Fibroblast of lung (primary cell): Measurements from ENCODE around the gene RETSAT. TPM values are rescaled to one million over a fixed set of nuclear protein-coding genes. Genes with fewer than 3 reads are reported as not detected.

Experiments used
- DNase-seq, 2 donors: peaks; one replicate each; pipeline versions ENCODE4 v3.0.0 to v3.0.0-alpha.2; 2010; ENCODE audit warnings: low read depth in 2 of 2
- H2AFZ ChIP-seq: 2 replicates; pipeline ENCODE4 v1.5.1; 2012; ENCODE audit warnings: low read length, control low read depth, inconsistent platforms
- H3K27ac ChIP-seq: 2 replicates; pipeline ENCODE4 v1.5.1; 2011; ENCODE audit warnings: low read length, control low read depth; ENCODE audit not compliant: insufficient read depth
- H3K27me3 ChIP-seq: 2 replicates; pipeline ENCODE4 v1.5.1; 2011; ENCODE audit warnings: mild to moderate bottlenecking, low read length; ENCODE audit not compliant: control insufficient read depth, insufficient read depth
- H3K36me3 ChIP-seq: 2 replicates; pipeline ENCODE4 v1.5.1; 2011; ENCODE audit warnings: low read length; ENCODE audit not compliant: control insufficient read depth, insufficient read depth
- H3K4me1 ChIP-seq: 2 replicates; pipeline ENCODE4 v1.5.1; 2011; ENCODE audit warnings: low read length; ENCODE audit not compliant: control insufficient read depth, insufficient read depth; ENCODE audit errors: extremely low read depth
- H3K4me2 ChIP-seq: 2 replicates; pipeline ENCODE4 v1.5.1; 2011; ENCODE audit warnings: low read length, control low read depth; ENCODE audit not compliant: insufficient read depth; ENCODE audit errors: extremely low read depth
- H3K4me3 ChIP-seq, 4 experiments: fragments of 200-600 bp in 1 of 4; sonication (generic) in 1 of 4; replicated peaks in 1 of 4; 2 replicates each; pipeline ENCODE4 v1.5.1; 2011 to 2016; ENCODE audit warnings: low read length in 4 of 4, low read depth in 3 of 4, mild to moderate bottlenecking in 3 of 4, control low read depth in 2 of 4, inconsistent platforms in 1 of 4, mixed read lengths in 1 of 4; ENCODE audit not compliant: insufficient read depth in 1 of 4; ENCODE audit errors: control extremely low read depth in 1 of 4
- H3K79me2 ChIP-seq: 2 replicates; pipeline ENCODE4 v1.5.1; 2012; ENCODE audit warnings: mild to moderate bottlenecking, low read length, inconsistent platforms; ENCODE audit not compliant: control insufficient read depth, insufficient read depth
- H3K9ac ChIP-seq: 2 replicates; pipeline ENCODE4 v1.5.1; 2011; ENCODE audit warnings: mild to moderate bottlenecking, low read length, control low read depth; ENCODE audit not compliant: insufficient read depth
- H3K9me3 ChIP-seq: 2 replicates; pipeline ENCODE4 v1.5.1; 2012; ENCODE audit warnings: low read depth, low read length; ENCODE audit not compliant: control insufficient read depth, insufficient read depth
- H4K20me1 ChIP-seq: 2 replicates; pipeline ENCODE4 v1.5.1; 2011; ENCODE audit warnings: low read length; ENCODE audit not compliant: control insufficient read depth, insufficient read depth; ENCODE audit errors: extremely low read depth
- EZH2 ChIP-seq: IDR thresholded peaks from 2 replicates; pipeline ENCODE4 v1.5.1; 2012; ENCODE audit warnings: low read length, control low read depth, mild to moderate bottlenecking; ENCODE audit errors: missing control alignments
- polyA plus RNA-seq, 2 donors: library from polyadenylated mRNA; depleted of rRNA in 1 of 2; stranded (reverse) in 1 of 2; unstranded in 1 of 2; fragments of >200 nt; gene quantifications; 2 replicates each; pipeline ENCODE4 v1.2.1, GENCODE V29; 2011 to 2012; ENCODE audit warnings: missing spikeins in 1 of 2
- total RNA-seq: library from RNA; depleted of rRNA; stranded (reverse); fragments of >200 nt; gene quantifications from 2 replicates; pipeline ENCODE4 v1.2.1, GENCODE V29; 2014
- TF ChIP-seq, protein P1 (sequence below), 2 donors: IDR thresholded peaks in 1 of 2; conservative IDR thresholded peaks in 1 of 2; 1 replicate in 1 of 2; 2 replicates in 1 of 2; pipeline ENCODE4 v1.5.1; 2011 to 2012; ENCODE audit warnings: low read length in 2 of 2, control low read depth in 1 of 2, inconsistent platforms in 1 of 2, low read depth in 1 of 2, mild to moderate bottlenecking in 1 of 2

Gene RETSAT
- total and polyA plus RNA-seq, 2 donors (not counting 1 experiment from before 2014, with no cell fraction given): 38.6 to 87.0 TPM

DNA sequence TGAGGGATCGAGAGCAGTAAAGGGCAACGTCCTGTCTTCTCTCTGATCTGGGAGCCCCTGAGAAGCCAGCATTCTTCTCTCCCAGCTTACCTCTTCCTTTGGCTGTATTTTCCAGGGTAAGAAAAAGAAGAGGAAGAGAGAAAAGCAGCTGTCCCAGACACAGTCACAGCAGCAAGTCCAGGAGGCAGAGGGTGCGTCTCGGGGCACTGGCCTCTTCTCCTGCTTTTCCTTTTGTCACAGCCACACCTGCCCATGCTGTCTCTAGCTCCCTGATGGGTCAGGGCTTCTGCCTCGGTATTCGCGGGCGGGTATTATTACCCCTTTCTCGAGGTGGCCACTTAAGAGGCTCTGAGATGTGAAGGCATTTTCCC is 46.8 kb downstream of the RETSAT start:
- no peak overlapping the region for H3K27ac ChIP-seq
- no peaks in the 10 kb centered on the region for H4K20me1 ChIP-seq
- no peak overlapping the region for H3K4me2 ChIP-seq
- H3K27me3 ChIP-seq: no peaks in the 10 kb centered on the region
- TF ChIP-seq EZH2: no peak
- TF ChIP-seq, protein P1, sequence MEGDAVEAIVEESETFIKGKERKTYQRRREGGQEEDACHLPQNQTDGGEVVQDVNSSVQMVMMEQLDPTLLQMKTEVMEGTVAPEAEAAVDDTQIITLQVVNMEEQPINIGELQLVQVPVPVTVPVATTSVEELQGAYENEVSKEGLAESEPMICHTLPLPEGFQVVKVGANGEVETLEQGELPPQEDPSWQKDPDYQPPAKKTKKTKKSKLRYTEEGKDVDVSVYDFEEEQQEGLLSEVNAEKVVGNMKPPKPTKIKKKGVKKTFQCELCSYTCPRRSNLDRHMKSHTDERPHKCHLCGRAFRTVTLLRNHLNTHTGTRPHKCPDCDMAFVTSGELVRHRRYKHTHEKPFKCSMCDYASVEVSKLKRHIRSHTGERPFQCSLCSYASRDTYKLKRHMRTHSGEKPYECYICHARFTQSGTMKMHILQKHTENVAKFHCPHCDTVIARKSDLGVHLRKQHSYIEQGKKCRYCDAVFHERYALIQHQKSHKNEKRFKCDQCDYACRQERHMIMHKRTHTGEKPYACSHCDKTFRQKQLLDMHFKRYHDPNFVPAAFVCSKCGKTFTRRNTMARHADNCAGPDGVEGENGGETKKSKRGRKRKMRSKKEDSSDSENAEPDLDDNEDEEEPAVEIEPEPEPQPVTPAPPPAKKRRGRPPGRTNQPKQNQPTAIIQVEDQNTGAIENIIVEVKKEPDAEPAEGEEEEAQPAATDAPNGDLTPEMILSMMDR (conservative IDR thresholded peaks at IDR 0.05 in 1 of 2, IDR thresholded peaks at IDR 0.05 in 1 of 2; ENCODE audit: low read depth in 1 of 2, low read length in 2 of 2): no peak
- H3K79me2 ChIP-seq: no peaks in the 10 kb centered on the region
- DNase-seq: no peak
- peaks cover 2% of the 10 kb centered on the region for H3K36me3 ChIP-seq
- no peak overlapping the region for H3K4me3 ChIP-seq
- no peaks in the 10 kb centered on the region for H3K9me3 ChIP-seq
- no peak overlapping the region for H2AFZ ChIP-seq
- peaks cover 7% of the 10 kb centered on the region for H3K4me1 ChIP-seq
- H3K9ac ChIP-seq: no peak overlapping the region

DNA sequence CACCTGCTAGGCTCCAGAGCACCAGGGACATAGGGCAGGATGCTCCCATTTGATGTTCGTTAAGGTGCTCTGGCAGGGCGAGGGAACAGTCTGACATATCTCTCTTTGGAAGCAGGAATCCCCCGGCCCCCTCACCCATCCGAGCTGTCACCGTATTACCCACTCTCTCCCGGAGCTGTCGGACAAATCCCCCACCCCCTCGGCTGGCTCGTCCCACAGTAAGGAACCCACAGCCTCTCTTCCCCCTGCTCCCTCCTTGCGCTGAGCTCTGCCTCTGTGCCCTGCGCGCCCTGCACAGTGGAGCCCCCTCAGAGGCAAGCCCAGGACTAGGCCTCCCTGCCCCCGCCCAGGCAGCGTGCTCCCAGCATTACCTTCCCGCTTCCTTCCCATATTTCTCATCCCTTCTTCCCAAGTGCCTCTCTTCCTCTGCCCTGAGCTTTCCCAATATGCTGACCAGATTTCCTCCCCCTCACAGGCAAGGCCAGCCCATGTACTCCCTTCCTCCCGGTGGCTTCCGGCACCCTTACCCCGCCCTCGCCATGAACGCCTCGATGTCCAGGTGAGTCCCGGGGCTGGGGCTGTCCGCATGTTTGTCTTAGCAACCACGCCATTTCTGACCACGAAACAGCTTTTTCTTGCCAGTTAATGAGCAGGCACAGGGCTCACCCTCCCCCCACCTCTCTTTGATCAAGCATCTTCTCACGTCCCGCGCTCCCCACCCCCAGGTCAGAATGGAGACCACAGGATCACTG is 50.4 kb downstream of the RETSAT start:
- Histone ChIP-seq H3K27ac (no peak overlapping the region), H3K36me3 (peaks cover 2% of the 10 kb centered on the region), H2AFZ (no peak overlapping the region), H3K27me3 (no peaks in the 10 kb centered on the region), H3K4me1 (peaks cover 2% of the 10 kb centered on the region), H3K79me2 (no peaks in the 10 kb centered on the region), H4K20me1 (no peaks in the 10 kb centered on the region), H3K9ac (no peak overlapping the region), H3K4me3 (no peak overlapping the region), H3K9me3 (no peaks in the 10 kb centered on the region), H3K4me2 (no peak overlapping the region)
- no peak for TF ChIP-seq EZH2
- TF ChIP-seq, protein P1 (conservative IDR thresholded peaks at IDR 0.05 in 1 of 2, IDR thresholded peaks at IDR 0.05 in 1 of 2; ENCODE audit: low read depth in 1 of 2, low read length in 2 of 2): no peak
- no peak for DNase-seq

DNA sequence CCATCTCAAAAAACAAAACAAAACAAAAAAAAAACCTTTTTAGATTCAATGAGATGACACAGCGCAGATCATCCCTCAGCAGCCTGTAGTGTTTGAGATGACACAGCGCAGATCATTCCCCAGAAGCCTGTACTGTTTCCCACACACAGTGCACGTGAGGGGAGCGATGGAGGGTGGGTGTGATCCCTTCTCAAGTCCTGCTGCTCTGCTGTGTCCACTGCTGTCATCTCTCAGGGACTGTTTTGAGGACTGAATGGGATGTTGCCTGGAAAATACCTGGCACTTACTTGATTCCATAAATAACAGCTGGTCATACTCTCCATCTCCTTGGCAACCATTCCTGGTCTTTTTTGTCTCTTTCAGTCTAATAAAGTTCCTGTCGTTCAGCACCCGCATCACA is 52.2 kb downstream of the RETSAT start:
- TF ChIP-seq, protein P1 (conservative IDR thresholded peaks at IDR 0.05 in 1 of 2, IDR thresholded peaks at IDR 0.05 in 1 of 2; ENCODE audit: low read depth in 1 of 2, low read length in 2 of 2): no peak
- TF ChIP-seq EZH2: no peak
- H3K27me3 ChIP-seq: no peaks in the 10 kb centered on the region
- no peaks in the 10 kb centered on the region for H3K4me1 ChIP-seq
- no peak for DNase-seq
- no peak overlapping the region for H3K27ac ChIP-seq
- no peak overlapping the region for H3K4me3 ChIP-seq
- no peak overlapping the region for H3K9ac ChIP-seq
- no peaks in the 10 kb centered on the region for H4K20me1 ChIP-seq
- H3K4me2 ChIP-seq: no peak overlapping the region
- H3K36me3 ChIP-seq: peaks cover 2% of the 10 kb centered on the region
- H2AFZ ChIP-seq: no peak overlapping the region
- no peaks in the 10 kb centered on the region for H3K79me2 ChIP-seq
- no peaks in the 10 kb centered on the region for H3K9me3 ChIP-seq

Other genes starting within 250 kb of the RETSAT start
- 0.51 and 0.83 TPM in 2 replicates for gene TCF7L1, start 221.1 kb downstream of the RETSAT start, total RNA-seq
- gene TCF7L1, start 221.1 kb downstream of the RETSAT start, polyA plus RNA-seq: 1.5 and 1.9 TPM in 2 replicates
- 80.4 and 112 TPM in 2 replicates for gene TGOLN2, start 26.5 kb downstream of the RETSAT start, total RNA-seq
- gene TGOLN2, start 26.5 kb downstream of the RETSAT start, polyA plus RNA-seq: 128 and 130 TPM in 2 replicates
- 20.3 and 27.9 TPM in 2 replicates for gene ELMOD3, start 241 bp upstream of the RETSAT start, total RNA-seq
- 11.8 and 13.0 TPM in 2 replicates for gene ELMOD3, start 241 bp upstream of the RETSAT start, polyA plus RNA-seq
- gene CAPG, start 55.8 kb upstream of the RETSAT start, total RNA-seq: 105 and 193 TPM in 2 replicates
- gene CAPG, start 55.8 kb upstream of the RETSAT start, polyA plus RNA-seq: 43.8 and 159 TPM in 2 replicates
- gene SH2D6, start 64.2 kb upstream of the RETSAT start, total RNA-seq: 0.77 and 2.1 TPM in 2 replicates
- gene SH2D6, start 64.2 kb upstream of the RETSAT start, polyA plus RNA-seq: 0.16 and 0.29 TPM in 2 replicates
- gene MAT2A, start 184.6 kb upstream of the RETSAT start, total RNA-seq: 176 and 270 TPM in 2 replicates
- 334 and 369 TPM in 2 replicates for gene MAT2A, start 184.6 kb upstream of the RETSAT start, polyA plus RNA-seq
- gene GGCX, start 207.0 kb upstream of the RETSAT start, total RNA-seq: 28.8 and 46.1 TPM in 2 replicates
- 34.4 and 48.8 TPM in 2 replicates for gene GGCX, start 207.0 kb upstream of the RETSAT start, polyA plus RNA-seq
- 2.1 and 2.3 TPM in 2 replicates for gene VAMP8, start 223.1 kb upstream of the RETSAT start, total RNA-seq
- gene VAMP8, start 223.1 kb upstream of the RETSAT start, polyA plus RNA-seq: 17.7 and 80.6 TPM in 2 replicates
- 45.5 and 69.5 TPM in 2 replicates for gene VAMP5, start 229.9 kb upstream of the RETSAT start, total RNA-seq
- 190 and 212 TPM in 2 replicates for gene VAMP5, start 229.9 kb upstream of the RETSAT start, polyA plus RNA-seq
- 187 and 247 TPM in 2 replicates for gene RNF181, start 241.2 kb upstream of the RETSAT start, total RNA-seq
- 276 and 289 TPM in 2 replicates for gene RNF181, start 241.2 kb upstream of the RETSAT start, polyA plus RNA-seq
- 11.8 and 13.2 TPM in 2 replicates for gene TMEM150A, start 248.2 kb upstream of the RETSAT start, total RNA-seq
- gene TMEM150A, start 248.2 kb upstream of the RETSAT start, polyA plus RNA-seq: 11.4 and 15.5 TPM in 2 replicates